Measurements from ENCODE around the gene STUM.

Gene STUM

DNA sequence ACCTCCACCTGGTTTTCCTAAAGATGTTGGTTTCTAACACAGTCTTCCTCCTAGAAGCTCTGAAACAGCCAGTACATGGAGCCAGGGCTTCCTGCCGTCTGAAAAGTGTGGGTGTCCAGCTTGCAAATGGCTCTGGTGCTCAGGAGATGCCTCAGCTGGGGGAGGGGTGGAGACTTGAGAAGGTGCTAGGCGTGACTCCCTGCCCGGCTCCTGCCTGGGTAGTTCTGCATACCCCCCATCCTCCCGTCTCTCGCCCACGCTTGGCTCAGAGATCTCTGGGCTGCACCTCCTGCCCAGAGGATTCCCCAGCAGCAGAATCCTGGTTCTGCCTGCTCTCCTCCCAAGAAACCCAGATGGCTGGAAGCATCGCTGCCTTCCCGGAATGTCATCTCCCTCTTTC lies 16.9 kb downstream of the STUM start:
- no peak for DNase-seq

DNA sequence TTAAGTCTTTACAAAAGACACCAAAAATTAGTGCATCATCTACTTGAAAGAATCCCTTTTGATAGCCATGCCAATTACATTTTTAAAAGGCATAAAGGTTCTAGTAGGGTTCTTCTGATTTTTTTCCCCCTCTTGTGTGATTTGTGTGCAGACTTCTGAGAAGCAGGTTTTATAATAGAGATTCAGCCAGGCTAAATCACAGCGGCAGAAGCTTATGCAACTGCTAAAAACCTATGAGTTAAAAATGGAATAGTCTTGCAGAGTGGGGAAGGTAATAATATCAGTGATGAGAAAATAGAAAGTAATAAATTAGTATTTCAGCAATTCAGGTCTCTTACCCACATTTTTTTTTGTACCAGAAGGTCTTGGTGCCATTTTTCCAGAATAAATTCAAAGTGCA lies 17.7 kb downstream of the STUM start:
- DNase-seq: no peak

DNA sequence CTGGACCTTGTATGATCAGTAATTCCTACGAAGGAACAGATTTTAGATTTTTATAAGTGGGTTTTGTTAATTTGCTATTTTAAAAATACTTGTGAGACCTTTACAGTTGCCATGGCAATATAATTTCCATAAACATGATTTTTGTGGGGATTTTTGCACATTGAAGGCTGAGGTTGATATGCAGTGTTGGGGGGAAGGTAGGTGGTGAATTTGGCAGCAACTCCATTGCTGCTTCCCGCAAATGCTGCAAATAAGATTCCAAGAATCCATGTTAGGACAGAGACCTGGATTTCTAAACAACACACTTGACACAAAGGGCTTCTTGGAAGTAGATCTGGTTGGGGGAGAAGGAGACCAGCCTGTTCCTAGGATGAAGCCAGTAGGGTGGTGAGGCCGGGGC lies 18.2 kb downstream of the STUM start:
- no peak for DNase-seq

DNA sequence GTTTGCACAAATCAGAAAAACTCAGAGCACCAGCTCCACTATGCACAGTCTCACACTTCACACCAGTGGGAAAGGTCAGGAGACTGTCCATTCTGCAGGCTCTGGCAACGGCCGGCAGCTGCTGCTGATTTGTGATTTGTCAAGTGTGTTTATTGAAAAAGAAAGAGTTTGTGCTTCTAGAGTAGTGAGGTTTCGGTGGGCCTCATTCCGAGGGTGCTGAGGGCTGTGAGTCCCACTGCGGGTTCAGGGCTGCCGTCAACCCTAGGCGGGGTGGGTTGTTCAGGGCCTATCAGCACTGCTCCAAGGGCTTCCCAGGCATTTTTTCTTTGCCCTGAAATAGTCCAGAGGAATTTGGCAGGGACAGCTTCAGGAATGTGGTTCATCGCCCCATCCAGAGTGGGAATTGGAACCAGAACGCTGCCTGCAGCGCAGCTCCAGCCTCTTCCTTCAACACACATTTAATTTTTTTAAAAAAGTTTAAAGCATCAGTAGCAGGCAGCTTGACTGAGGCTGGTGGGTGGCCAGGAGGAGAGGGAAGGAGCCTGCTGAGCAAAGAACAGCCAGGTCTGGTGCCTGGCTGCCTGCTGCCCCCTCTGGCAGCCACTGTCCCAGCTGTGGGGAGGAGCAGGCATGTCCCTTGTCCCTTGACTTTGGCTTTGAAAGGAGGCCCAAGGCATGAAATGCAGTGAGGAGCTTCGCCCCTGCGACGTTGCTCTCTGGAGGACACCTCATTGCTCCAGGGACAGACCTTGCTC lies 19.7 kb downstream of the STUM start:
- DNase-seq: no peak

DNA sequence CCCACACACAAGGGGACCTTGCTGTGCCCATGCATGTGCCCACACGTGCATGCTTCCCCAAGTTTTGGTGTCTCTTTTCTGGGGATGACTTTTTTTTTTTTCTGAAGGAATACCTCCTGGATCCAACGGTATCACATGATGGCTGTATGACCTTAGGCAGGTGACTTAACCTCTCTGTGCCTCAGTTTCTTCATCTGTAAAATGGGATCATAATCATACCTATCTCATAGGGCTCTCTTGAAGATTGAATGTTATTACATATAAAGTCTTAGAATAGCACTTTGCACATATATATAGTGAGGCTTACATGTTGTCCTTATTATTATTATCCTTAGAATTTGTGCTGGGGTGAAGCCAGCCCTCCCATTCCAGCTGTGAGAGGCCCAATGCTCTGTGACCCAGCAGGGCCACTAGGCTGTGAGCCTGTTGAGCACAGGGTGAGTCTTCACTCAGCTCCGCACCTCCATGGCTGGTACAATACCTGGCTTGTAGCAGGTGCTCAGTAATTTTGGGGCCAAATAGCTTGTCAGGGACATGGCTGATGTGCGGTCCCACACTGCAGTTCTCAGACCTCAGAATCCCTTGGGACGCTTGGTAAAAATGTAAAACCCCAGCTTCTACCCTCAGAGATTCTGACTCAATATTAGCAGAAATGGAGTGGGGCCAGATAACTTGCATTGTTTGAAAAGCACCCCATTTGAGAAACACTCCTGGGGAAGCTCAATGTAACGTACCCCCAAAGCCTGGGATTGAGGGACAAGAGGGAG lies 20.6 kb downstream of the STUM start:
- DNase-seq: no peak

DNA sequence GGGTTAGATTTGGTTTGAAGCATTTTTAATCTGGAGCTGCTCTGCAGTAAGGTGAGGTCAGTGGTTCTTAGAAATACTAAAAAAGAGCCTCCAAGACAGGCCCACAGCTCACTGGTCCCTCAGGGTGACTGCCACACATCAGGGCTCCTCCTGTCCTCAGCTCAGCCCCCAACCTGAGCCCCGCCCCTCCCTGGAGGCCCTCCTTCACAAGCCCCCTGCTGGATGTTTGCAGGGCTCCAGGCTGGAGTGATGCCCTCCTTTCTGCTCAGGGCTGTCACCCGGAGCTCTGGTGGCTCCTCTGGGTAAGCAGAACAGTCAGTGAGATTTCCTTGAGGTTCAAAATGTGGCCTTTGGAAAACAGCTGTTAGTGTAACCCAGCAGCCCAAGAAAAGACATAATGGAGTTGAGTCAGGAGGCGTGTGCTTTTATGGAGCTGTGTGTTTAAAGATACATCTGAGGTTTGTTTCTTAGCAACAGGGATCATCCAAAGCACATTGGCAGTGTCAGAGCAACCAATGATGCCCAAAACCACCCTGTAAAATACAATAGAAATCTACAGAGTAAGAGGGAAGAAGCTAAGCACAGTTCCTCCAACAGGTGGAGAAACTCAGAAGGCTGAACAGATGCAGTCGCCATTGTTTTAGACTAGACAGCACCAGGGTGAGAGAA lies 21.4 kb downstream of the STUM start:
- no peak for DNase-seq

DNA sequence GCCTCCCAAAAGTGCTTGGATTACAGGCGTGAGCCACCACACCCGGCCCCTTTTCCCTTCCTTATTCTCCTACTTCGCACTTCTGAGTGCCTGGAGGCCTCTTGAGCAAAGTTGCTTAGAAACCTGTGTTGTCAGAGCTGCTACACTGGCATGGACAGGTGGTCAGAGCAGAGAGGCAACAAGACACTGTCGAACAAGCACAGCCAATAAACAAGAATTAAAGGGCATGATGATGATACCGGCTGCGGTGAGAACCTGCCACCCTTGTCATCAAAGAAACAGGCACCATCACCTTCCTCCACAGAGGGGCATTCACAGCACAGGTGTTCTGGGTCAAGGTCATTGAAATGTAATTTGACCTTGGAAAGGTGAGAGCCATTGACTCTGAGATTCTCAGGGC lies 23.3 kb downstream of the STUM start:
- DNase-seq: no peak

DNA sequence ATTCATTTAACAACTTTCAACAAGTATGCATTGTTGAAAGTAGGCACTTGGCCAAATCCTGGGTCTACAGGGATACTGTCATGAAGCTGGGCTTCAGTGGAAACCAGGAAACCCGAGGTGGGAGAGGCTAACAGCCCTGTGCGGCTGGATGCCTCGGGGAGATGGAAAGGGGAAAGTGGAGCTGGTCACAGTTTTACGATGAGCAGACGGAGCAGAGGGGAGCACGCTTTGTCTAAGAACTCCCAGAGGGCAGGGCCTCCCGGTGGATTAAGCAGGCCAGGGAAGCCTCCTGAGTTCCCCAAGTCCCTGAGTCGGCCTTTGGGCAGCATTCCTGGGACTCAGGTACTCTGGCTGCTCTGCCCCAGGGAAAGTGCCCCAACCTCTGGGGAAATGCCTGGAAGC lies 23.8 kb downstream of the STUM start:
- no peak for DNase-seq

DNA sequence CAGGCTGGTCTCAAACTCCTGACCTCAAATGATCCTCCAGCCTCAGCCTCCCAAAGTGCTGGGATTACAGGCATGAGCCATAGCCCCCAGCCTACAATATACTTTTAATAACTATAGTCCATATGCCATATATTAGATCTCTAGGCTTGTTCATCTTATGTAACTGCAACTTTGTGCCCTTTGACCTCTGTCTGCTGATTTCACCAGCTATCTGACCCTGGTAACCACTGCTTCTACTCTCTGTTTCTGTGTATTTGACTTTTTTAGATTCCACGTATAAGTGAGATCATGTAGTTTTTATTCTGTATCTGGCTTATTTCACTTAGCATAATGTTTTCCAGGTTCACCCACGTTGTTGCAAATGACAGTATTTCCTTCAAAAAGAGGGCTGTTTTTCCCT lies 25.5 kb downstream of the STUM start:
- DNase-seq: no peak

DNA sequence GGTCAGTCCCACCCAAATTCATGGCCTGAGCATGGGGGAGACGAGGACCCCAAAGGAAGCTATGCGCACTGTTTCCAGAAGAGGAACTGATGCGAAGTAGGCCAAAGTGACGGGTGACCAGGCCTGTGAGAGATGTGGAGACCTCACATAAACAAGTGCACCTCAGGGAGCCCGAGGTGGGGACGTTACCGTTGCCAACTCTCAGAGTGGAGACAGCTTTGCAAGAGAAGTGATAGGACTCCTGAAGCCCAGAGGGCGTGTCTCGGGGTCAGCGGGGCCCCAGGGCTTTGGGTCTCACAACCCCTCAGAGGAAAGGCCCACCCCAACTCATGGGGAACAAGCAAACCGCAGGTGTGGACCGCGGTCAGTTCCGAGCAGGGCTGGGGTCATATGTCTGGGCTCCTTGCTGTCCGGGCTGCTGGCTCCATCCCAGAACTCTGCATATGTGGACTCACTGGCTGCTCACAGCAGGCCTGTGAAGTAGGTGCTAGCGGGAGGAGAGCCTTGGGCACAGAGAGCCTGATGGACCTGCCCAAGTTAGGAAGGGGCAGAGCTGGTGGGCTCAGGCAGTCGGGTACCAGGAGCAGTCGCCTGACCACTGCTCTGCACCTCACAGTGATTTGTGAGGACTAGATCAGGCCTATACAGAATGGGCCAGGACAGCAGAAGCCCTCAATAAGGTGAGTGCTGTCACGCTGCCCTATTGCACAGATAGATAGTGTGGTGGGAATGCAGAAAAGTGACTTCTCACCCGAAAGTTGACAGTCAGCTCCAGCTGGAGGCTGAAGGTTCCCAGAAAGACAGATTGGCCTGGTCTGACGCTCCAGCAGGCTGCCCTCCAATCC lies 26.2 kb downstream of the STUM start:
- DNase-seq: no peak

DNA sequence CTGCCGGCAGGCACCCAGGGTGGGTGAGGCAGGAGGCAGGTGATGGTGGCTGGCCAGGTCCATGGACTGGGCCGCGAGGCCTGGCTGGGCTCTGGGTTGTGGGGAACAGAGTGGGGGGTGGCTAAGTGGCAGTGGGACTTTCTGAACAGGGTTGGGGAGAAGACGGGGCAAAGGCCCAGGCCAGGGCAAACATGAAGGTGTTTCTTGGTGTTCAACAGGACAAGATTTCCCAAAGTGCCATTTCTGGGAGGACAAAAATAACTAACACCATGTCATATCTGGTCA lies 26.8 kb downstream of the STUM start:
- no peak for DNase-seq

DNA sequence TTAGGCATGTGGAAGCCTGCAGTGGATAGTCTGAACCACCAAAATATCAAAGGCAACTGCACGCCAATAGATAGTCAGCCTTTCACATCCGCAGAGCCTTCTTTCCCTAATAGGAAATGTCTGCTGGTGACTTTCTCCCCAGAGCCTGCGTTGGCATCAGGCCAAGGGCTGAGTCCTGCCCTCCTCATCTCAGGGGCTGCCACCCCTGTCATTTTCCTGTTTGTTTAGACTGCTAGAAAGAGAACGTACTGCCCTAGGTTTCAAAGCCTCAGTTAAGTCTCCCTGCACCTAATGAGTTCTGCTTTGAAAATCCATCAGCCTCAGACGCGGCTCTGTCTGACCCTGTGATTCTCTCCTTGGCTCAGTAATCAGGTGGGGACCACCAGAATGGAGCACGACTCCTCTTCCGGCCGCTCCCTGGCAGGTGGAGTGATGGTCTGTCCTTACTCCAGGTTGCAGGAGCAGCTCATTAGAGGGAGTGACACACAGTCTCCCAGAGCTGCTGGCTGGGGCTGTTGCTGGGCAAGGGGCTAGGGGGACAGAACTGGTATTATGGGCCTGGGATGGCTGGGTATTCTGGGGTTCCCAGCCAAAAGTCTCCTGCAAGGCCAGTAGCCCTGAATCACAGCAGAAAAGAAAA lies 27.3 kb downstream of the STUM start:
- DNase-seq: no peak

DNA sequence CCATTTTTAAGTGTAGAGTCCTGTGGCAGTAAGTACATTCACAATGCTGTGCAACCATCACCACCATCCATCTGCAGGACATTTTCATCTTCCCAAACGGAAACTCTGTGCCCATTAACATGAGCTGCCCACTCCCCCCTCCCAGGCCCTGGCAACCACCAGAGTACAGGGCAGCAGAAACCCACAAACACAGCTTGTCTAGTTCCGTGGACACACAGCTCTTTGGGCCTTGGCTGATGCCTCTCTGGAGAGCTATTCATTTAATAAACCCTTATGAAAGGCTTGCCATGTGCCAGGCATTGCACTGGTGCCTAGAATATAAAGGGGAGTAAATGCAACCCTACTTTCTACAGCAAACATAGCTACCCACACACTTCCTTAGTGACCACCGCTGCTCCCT lies 28.0 kb downstream of the STUM start:
- DNase-seq: no peak

DNA sequence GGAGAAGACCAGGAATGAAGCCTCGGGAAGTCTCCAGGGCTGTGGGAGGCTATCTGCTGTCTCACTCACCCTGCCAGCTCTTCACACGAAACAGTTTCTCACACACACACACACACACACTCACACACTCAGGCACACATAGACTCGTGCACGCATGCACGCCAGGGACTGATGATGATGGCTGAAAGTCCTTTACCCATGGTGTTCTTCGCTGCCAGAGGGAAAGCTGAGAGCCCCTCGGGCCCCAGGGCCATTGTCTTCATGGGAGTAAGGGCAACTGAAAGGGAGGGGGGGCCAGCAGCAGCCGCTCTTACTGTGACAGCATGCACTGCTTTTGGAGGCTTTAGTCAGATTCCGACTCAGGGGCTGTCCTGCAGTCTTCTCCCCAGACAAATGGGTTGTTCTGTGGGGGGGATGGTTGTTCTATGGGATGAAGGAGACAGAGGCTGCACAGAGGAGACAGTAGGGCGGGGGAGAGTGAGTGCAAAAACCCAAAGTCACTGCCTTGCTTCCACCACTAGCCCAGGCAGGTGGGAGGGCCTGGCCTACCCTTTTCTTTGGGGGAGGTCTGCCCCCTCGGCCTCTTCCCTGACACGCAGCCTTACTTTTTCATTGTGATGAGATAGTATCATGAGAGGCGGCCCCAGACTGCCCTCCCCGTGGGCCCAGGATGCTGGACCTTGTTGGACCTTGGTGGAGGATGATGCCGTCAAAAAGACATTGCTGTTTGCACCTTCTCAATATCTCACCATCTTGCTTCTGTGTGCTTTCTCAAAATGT lies 29.0 kb downstream of the STUM start:
- no peak for DNase-seq

DNA sequence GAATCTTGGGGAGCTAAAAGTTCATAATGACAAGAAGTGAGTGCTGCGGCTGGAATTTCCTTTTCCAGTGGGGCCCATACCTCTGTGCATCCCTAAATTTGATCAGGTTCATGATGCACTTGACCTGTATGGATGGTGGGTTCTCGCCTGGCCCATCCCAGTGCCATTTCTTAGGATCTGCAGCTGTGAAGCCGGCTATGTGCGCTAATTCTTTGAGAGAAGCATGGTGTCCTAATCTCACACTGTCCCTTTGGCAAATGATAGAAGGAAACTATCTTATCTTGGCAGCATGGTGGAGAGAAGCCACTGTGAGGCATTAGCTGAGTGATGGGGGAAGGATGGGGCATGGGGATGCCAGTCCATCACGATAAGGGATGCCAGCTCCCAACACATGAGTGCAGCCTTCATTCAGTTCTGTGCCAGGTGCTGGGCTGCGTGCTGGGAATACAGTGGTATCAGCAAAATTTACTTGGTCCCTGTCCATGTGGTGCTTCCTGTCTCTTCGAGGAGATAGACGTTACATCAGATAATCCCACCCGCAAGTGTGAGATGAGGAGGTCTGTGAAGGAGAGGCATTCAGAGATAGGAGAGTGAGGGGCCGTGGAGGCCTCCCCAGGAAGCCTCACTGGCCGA lies 30.5 kb downstream of the STUM start:
- DNase-seq: no peak

DNA sequence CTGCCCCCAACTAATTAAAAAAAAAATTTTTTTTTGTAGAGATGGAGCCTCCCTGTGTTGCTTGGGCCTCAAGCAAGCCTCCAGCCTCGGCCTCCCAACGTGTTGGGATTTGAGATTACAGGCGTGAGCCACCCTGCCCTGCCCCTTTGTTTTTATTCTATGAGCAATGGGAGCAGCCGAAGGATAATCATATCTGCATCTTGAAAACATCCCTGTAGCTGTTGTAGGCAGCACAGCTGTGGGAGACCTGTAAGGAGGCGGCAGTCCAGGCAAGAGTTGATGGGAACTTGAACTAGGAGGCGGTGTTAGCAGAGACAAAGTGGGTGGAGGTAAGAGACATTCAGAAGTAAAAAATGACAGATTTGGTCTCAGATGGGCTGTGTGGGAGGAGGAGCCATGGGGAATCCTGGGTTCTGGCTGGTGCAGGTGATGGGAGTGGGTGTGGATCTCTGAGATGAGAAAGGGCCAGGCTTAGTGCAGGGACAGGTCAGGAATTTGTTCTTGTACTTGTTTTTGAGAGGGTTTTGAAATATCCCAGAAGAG lies 31.3 kb downstream of the STUM start:
- no peak for DNase-seq

DNA sequence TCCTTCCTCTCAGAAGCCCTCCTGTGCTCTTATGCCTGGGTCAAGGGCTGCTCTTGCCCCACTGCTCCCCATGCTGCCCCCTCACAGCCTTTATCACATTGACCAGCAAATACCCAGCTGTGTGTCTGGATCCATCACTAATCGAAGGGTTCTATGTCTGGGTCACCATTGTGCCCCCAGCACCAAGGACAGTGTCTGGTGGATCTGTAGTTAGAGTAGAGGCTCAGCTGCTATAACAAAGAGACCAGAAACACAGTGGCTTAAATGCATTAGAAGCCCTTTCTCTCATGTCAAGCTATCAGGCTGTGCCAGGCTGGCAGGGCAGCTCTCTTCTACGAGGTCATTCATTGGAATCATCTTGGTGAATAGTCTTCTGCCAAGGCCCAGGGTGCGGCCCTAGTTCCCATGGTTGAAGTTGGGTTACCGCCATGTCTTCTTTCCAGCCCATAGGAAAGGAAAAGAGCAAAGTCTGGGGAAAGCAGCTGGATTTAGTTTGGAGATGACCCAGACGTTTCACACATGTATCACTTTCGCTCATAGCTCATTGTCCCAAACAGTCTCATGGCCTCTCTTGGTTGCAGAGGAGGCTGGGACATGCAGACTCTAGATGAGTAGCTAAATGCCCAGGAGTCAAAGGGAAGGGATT lies 32.2 kb downstream of the STUM start:
- no peak for DNase-seq

DNA sequence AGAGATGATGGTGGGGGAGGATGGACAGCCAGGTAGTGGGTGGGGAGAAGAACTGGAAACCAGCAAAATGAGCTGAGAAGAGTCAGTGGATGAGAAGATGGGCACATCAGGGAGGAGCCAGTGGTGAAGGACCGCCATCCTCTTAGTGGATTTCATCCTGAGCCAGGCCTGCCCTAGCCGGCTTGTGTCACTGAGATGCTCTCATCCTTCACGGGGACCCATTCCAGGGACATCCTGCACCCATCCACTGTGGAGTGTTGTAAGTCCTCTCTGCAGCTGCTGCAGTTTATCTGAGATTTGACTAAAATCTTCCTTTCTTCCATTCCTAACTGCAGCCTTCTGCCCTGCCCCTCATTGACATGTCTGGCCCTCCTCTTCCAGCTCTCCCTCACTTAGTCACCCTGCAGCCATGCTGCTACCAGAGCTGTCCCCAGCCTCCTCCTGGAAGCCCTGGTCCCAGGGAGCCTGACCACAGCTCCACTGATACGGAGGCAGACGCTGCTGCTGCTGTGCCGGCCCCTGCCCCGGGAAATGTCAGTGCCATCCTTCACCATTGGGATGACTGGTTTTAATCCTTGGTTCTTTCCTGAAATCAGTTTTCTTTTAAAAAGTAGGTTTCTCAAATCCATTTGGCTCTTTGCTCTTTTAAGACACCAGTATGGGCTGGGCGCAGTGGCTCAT lies 33.2 kb downstream of the STUM start:
- DNase-seq: no peak

DNA sequence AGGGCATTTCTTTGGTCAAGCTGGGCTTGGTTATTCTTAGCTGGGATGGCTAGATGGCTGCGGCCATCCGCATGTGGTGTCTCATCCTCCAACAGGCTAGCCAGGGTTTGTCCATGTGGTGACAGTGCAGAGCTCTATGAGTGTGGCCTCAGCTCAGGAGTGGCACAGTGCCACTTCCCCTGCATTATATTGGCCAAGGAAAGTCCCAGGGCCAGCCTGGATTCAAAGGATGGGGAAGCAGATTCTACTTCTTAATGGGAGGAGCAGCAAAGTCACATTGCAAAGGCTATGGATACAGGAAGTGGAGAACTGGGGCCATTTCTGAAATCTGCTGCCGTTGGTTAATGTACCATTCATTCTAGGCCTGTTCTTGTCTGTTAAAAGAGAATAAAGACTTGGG lies 34.4 kb downstream of the STUM start:
- DNase-seq: no peak

DNA sequence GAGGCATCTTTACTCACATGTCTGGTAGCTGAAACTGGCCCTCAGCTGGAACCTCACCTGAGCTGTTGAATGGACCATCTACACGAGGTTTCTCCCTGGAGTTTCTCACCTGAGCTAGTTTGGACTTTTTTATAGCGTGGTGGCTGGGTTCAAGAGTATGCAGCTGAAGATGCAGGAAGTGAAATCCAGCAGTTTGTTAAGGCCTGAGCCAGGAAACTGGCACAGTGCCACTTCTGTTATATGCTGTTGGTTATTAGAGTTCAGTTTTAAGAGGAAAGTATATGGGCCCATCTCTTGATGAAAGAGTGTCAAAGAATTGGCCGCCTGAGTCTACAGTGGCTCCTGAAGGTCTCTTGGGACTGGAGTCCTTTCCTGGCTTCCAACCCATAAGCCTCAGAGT lies 35.6 kb downstream of the STUM start:
- no peak for DNase-seq

Data from stimulated activated naive CD4-positive, alpha-beta T cell treated with Interleukin-2 at 50 U/mL for 16 hours (primary cell).